Glomerular visceral epithelial cell (primary cell): ENCODE results near the gene ARHGAP9.

Source experiments
- DNase-seq: peaks from one replicate; pipeline ENCODE4 v3.0.0-alpha.2; 2016; ENCODE audit errors: extremely low spot score

Gene ARHGAP9

DNA sequence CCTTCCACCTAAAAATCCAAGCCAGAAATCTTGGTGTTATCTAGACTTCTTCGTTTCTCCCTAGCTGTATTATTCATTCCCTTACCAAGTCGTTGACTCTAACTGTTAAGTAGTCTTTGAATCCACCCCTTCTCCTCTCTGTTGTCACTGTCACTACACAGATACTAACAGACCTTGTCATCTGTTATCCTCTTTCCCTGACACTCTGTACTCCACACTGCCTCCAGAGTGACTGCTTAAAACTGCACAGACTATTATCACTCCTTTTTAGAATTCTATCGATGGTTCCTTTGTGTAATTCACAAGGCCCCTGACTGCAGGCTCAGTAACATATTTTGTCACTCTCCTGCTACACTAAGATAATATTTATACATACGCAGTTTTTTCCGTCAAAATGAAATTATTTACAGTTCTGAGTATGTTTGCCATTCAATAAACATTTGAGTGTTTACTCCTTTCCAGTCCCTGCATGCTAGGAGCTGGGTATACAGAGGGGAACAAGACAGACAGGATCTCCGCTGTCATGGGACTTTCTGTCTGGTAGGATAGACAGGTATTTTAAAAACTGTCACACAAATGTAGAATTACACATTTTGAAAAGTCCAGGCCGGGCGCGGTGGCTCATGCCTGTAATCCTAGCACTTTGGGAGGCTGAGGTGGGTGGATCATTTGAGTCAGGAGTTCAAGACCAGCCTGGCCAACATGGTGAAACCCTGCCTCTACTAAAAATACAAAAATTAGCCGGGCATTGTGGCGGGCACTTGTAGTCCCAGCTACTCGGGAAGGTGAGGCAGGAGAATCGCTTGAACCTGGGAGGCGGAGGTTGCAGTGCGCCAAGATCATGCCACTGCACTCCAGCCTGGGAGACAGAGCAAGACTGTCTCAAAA, 12.0 kb upstream of the ARHGAP9 start:
- DNase-seq, result no peak

DNA sequence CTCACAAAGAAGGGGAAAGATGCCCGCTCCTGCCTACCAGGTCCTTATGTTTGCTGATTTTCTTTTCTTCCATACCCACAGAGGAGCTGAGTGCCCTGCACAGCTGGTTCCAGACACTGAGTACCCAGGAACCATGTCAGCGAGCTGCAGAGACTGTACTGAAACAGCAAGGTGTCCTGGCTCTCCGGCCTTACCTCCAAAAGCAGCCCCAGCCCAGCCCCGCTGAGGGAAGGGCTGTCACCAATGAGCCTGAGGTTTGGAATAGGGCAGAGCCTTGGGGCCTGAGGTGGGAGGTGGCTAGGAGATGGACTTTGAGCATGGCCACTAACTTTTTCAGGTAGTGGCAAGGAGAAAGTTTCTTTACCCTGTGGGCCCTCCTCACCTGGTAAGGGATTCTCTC, 10.5 kb upstream of the ARHGAP9 start:
- no peak for DNase-seq

- DNase-seq, result peak; percentile 31
Observed at GRCh38 chr12:57489157-57489641, 9.5 kb upstream of the ARHGAP9 start.

GRCh38 chr12:57488402-57489156, 8.9 kb upstream of the ARHGAP9 start:
- no peak for DNase-seq

DNA sequence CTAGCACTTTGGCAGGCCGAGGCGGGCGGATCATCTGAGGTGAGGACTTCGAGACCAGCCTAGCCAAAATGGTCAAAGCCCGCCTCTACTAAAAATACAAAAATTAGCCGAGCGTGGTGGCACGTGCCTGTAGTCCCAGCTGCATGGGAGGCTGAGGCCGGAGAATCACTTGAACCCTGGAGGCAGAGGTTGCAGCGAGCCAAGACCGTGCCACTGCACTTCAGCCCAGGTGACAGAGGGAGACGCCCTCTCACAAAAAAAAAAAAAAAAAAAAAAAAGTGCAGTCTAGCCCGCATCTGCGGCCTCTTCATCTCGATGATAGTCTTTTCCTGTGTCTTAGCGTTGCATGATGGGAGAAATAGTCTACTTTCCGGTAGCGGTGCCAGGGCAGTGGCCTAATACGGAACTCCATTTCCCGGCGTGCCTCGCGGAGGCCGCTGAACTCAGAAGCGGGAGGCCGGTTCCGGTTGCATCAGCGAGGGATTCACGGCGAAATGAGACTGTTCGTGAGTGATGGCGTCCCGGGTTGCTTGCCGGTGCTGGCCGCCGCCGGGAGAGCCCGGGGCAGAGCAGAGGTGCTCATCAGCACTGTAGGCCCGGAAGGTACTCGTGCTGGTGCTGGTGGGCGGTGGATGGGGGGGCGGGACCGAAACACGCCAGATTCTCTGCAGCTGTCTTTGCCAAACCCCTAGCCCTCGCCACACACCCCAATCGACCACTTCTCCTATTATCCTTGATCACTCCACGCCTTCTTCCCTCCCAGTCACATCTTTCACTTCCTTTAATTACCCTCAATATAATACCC, 8.1 kb upstream of the ARHGAP9 start, which contains the start of gene MARS1:
Gene MARS1 (plus strand): TSS at position 472 of the 805 bp plus-strand sequence. CDS start 23 bp downstream, at position 495.
- DNase-seq, result peak; percentile 93

GRCh38 chr12:57487055-57487596, 7.5 kb upstream of the ARHGAP9 start:
- no peak for DNase-seq

GRCh38 chr12:57485695-57486094, 6.0 kb upstream of the ARHGAP9 start:
- DNase-seq, result no peak

GRCh38 chr12:57483466-57483865, 3.8 kb upstream of the ARHGAP9 start:
- DNase-seq, result peak; percentile 74

DNA sequence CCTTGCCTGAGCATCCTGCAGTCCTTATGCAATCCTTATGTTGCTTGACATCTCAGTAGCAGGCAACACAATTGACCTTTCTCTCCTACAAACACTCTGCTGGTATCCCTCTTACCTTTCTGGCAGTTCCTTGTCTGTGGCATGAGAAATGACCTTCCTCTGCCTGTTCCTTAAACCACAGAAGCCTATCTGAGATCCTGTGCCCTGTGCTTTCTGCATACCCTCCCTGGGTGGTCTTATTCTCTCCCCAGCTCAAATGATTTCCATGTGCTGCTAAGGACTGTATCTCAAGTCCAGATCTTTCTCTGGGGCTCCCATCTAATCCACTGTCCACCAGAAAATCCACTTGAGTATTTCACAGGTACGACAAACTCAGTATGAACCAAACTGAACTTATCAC, 2.0 kb upstream of the ARHGAP9 start:
- DNase-seq, result no peak

- no peak for DNase-seq
Observed at GRCh38 chr12:57479043-57479375, 657 bp downstream of the ARHGAP9 start.

- no peak for DNase-seq
Observed at GRCh38 chr12:57477710-57478681, 1.7 kb downstream of the ARHGAP9 start.

DNA sequence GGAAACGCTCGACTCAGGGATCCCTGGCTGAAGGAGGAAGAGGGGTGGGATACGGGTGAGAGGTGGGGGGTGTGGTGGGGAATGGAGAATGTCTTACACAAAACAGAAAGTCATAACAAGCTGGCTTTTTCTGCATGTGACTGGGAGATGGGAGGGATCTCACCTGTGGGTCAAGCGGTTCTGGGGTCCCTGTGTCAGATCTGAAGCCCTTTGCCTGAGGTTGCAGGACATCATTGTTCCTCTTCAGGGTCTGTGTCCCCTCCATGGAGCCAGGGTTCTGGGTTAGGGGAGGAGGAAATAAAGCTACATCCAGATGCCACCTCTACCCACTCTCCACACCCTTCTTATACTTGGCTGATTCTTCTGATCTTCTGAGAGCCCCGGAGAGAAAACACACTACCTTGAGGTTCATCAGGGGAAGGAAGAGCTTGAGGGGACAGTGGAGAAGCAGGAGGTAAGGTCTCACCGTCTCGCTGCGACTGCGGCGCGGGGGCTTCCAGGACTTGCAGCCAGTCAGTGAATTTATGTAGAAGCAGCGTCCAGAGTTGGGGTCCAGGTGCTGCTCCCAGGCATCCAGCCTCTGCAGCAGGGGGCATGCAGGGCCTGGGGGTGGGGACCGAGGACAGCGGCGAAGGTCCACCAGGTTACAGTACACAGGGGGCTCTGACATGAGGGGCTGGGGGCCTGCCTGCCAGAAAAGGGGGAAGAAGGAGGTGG, 2.5 kb downstream of the ARHGAP9 start:
- no peak for DNase-seq

DNA sequence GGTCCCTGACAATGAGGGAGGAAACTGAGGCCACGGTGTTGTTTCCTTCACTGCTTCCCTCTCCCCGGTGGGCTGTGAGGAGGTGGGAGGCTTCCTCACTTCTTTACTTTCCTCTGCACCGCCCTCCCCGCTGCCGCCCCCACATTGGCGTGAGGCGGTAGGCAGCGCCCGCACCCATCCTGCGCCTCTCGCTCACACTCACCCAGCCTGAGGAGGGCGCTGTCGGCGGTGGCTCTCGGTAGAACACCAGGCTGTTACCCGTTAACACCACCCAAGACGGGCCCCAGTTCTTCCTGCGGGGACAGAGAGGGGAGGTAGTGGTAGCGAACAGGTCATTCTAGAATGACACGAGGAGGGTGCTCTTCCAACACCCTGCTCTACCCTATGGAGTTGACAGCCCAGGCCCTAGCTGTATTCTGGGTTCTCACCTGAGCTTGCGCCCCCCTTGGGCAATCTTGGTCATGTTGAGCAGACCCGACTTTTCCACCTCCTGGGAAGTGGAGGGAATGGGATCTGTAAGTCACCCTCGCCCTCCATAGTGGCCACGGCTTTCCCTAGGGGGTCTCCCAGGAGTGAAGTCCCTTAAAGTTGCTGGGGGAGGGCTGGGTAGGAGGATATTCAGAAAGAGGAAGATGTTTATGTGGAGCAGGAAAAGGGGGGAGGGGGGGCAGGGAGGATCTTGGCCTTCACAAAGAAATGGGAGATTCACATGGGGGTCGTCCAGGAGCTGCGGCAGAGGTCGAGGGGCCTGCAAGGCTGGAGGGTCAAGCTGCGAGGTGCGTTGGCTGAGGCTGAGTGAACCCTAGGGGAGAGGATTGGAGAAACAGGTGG, 3.3 kb downstream of the ARHGAP9 start:
- no peak for DNase-seq

DNA sequence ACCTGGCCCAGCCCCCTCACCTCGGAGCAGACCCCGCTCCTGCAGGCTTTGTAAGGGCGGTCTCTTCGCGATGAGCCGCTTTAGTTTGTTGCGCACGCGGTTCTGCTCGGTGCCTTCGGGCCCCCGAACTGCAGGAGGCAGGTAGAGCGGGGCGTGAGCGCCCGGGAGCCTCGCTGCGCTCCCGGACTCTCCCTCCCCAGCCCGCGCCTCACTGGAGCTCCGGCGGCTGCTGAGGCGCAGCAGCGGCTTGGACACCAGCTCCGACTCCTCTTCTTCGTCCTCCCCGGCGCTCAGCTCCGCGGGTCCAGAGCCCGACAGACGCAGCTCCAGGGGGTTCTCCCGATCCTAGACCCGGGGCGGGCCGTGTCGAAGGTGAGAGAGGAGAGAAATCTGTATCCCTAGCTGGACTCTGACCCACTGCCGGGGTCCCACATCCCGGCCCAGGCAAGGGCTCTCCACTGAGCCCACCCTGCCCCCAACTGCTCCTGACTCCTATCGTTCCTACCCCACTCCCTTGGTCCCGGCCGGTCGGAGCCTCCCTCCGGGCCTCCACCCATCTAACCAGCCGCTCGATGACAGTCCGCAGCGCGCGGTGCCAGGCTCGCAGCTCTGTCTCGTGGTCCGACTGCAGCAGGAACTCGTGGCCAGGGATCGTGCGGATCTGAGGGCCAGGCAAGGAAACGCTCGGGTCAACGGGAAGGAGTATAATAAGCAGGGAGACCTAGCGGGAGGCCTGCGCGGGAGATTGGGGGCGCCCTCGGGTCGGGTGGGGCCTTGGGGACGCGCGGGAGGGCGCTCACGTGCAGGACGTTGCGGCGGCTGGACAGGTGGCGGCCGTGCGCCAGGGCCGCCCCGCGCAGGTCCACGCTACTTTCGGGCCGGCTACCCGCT, 4.2 kb downstream of the ARHGAP9 start:
- DNase-seq, result peak; percentile 23

DNA sequence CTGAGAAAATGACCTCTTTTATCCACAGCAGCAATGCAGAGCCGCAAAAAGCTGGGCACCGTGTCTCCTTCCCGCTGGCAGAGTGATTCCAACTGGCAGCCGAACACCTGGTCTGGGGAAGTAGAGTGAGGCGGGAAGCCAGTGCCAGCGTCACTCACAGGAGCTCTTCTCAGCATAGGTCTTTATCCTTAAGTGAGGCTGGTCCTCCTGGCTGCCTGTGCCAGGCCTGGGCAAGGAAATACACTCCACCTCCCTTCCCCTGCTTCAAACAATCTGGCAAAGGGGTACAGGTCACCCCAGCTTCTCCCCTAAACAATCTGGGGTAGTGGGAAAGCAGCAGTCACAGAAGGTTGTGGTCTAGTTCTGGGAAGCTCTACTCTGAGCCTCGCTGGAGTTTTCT, 4.8 kb downstream of the ARHGAP9 start:
- no peak for DNase-seq

GRCh38 chr12:57474430-57474829, 5.2 kb downstream of the ARHGAP9 start:
- peak; percentile 26 for DNase-seq

DNA sequence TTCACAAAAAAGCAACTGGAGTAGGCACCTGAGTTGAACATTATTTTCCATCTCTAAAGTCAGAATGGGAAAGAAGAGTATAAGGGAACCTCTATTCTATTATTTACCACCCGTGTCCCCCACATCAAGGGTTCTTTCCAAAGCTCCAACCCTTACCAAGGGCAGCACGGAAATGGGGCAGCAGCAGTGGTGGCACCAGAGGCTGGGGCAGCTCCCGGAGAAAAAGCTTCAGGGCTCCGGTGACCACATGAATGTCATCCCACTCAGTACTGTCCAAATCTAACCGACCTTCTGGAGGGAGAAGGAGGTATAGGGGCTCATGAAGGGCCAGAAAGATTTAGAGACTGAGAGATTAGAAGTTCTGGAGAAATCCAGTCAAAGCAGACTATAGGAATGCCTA, 5.8 kb downstream of the ARHGAP9 start:
- no peak for DNase-seq

GRCh38 chr12:57473392-57473791, 6.3 kb downstream of the ARHGAP9 start:
- DNase-seq, result no peak
